ENCODE measurements around the gene VAV2. TPM values are rescaled to one million over a fixed set of nuclear protein-coding genes. Genes with fewer than 3 reads are reported as not detected.

VAV2 gene
- total and polyA plus RNA-seq, 2 experiments from 2014 or later = 8.1 to 28.9 TPM

DNA sequence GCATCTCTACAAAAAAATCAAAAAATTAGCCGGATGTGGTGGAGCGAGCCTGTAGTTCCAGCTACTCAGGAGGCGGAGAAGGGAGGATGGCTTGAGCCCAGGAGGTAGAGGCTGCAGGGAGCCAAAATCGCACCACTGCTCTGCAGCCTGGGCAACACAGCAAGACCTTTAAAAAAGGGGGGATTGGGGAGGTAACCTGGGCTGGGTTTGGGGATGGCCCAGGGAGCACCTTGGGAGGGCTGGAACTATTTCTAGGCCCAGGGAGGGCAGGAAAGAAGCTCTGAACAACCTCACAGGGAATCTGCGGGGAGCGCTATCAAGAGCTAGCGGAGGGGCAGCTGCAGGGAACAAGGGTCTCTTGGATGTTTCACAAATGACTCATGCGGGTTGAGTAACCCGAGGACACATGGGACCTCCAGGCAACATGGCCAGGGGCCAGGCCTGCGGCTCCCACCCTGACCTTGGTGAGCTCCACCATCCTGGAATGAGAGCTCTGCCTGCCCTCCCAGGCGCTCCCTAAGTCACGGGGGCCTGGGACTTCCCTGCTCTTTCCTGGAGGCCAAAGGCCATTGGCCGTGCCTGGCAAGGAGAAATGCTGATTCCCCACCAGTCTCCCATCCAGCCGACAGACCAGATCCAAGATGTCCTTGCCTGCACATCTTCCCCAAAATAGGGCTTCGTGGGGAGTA is 277.4 kb downstream of the VAV2 start:
- ATAC-seq = no peak
- TF ChIP-seq ZNF331 (CRISPR knock-in tag; IDR thresholded peaks at IDR 0.05; ENCODE audit: low read depth) = no peak
- TF ChIP-seq, protein P1, sequence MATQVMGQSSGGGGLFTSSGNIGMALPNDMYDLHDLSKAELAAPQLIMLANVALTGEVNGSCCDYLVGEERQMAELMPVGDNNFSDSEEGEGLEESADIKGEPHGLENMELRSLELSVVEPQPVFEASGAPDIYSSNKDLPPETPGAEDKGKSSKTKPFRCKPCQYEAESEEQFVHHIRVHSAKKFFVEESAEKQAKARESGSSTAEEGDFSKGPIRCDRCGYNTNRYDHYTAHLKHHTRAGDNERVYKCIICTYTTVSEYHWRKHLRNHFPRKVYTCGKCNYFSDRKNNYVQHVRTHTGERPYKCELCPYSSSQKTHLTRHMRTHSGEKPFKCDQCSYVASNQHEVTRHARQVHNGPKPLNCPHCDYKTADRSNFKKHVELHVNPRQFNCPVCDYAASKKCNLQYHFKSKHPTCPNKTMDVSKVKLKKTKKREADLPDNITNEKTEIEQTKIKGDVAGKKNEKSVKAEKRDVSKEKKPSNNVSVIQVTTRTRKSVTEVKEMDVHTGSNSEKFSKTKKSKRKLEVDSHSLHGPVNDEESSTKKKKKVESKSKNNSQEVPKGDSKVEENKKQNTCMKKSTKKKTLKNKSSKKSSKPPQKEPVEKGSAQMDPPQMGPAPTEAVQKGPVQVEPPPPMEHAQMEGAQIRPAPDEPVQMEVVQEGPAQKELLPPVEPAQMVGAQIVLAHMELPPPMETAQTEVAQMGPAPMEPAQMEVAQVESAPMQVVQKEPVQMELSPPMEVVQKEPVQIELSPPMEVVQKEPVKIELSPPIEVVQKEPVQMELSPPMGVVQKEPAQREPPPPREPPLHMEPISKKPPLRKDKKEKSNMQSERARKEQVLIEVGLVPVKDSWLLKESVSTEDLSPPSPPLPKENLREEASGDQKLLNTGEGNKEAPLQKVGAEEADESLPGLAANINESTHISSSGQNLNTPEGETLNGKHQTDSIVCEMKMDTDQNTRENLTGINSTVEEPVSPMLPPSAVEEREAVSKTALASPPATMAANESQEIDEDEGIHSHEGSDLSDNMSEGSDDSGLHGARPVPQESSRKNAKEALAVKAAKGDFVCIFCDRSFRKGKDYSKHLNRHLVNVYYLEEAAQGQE (IDR thresholded peaks at IDR 0.05; ENCODE audit: unreplicated experiment) = no peak
- no peak for TF ChIP-seq NANOG (IDR thresholded peaks at IDR 0.05; ENCODE audit: borderline replicate concordance)
- TF ChIP-seq, protein P2, sequence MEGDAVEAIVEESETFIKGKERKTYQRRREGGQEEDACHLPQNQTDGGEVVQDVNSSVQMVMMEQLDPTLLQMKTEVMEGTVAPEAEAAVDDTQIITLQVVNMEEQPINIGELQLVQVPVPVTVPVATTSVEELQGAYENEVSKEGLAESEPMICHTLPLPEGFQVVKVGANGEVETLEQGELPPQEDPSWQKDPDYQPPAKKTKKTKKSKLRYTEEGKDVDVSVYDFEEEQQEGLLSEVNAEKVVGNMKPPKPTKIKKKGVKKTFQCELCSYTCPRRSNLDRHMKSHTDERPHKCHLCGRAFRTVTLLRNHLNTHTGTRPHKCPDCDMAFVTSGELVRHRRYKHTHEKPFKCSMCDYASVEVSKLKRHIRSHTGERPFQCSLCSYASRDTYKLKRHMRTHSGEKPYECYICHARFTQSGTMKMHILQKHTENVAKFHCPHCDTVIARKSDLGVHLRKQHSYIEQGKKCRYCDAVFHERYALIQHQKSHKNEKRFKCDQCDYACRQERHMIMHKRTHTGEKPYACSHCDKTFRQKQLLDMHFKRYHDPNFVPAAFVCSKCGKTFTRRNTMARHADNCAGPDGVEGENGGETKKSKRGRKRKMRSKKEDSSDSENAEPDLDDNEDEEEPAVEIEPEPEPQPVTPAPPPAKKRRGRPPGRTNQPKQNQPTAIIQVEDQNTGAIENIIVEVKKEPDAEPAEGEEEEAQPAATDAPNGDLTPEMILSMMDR (conservative IDR thresholded peaks at IDR 0.05; ENCODE audit: low read depth in 2 of 2) = no peak
- TF ChIP-seq, protein P3, sequence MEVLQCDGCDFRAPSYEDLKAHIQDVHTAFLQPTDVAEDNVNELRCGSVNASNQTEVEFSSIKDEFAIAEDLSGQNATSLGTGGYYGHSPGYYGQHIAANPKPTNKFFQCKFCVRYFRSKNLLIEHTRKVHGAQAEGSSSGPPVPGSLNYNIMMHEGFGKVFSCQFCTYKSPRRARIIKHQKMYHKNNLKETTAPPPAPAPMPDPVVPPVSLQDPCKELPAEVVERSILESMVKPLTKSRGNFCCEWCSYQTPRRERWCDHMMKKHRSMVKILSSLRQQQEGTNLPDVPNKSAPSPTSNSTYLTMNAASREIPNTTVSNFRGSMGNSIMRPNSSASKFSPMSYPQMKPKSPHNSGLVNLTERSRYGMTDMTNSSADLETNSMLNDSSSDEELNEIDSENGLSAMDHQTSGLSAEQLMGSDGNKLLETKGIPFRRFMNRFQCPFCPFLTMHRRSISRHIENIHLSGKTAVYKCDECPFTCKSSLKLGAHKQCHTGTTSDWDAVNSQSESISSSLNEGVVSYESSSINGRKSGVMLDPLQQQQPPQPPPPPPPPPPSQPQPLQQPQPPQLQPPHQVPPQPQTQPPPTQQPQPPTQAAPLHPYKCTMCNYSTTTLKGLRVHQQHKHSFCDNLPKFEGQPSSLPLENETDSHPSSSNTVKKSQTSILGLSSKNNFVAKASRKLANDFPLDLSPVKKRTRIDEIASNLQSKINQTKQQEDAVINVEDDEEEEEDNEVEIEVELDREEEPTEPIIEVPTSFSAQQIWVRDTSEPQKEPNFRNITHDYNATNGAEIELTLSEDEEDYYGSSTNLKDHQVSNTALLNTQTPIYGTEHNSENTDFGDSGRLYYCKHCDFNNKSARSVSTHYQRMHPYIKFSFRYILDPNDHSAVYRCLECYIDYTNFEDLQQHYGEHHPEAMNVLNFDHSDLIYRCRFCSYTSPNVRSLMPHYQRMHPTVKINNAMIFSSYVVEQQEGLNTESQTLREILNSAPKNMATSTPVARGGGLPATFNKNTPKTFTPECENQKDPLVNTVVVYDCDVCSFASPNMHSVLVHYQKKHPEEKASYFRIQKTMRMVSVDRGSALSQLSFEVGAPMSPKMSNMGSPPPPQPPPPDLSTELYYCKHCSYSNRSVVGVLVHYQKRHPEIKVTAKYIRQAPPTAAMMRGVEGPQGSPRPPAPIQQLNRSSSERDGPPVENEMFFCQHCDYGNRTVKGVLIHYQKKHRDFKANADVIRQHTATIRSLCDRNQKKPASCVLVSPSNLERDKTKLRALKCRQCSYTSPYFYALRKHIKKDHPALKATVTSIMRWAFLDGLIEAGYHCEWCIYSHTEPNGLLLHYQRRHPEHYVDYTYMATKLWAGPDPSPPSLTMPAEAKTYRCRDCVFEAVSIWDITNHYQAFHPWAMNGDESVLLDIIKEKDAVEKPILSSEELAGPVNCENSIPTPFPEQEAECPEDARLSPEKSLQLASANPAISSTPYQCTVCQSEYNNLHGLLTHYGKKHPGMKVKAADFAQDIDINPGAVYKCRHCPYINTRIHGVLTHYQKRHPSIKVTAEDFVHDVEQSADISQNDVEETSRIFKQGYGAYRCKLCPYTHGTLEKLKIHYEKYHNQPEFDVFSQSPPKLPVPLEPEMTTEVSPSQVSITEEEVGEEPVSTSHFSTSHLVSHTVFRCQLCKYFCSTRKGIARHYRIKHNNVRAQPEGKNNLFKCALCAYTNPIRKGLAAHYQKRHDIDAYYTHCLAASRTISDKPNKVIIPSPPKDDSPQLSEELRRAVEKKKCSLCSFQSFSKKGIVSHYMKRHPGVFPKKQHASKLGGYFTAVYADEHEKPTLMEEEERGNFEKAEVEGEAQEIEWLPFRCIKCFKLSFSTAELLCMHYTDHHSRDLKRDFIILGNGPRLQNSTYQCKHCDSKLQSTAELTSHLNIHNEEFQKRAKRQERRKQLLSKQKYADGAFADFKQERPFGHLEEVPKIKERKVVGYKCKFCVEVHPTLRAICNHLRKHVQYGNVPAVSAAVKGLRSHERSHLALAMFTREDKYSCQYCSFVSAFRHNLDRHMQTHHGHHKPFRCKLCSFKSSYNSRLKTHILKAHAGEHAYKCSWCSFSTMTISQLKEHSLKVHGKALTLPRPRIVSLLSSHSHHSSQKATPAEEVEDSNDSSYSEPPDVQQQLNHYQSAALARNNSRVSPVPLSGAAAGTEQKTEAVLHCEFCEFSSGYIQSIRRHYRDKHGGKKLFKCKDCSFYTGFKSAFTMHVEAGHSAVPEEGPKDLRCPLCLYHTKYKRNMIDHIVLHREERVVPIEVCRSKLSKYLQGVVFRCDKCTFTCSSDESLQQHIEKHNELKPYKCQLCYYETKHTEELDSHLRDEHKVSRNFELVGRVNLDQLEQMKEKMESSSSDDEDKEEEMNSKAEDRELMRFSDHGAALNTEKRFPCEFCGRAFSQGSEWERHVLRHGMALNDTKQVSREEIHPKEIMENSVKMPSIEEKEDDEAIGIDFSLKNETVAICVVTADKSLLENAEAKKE (CRISPR knock-in tag; IDR thresholded peaks at IDR 0.05) = no peak
- TF ChIP-seq STAT1 (IDR thresholded peaks at IDR 0.05; ENCODE audit: unreplicated experiment) = no peak
- no peak overlapping the region for H3K27ac ChIP-seq (ENCODE audit: low read depth)

More for the DNA sequence above, 277.4 kb downstream of the VAV2 start:
- no peak overlapping the region for H3K4me3 ChIP-seq
- H3K4me2 ChIP-seq = no peak overlapping the region
- H3K36me3 ChIP-seq (ENCODE audit: insufficient read depth) = no peaks in the 10 kb centered on the region
- no peak for DNase-seq (ENCODE audit: low spot score)
- Mint-ChIP-seq H3K4me3 (no peak overlapping the region), H3K27me3 (ENCODE audit: insufficient read depth, low read depth, poor library complexity) (peaks cover 11% of the 10 kb centered on the region), H3K27ac (no peak overlapping the region; the same call in 1 of the 2 replicates), H3K4me1 (peaks cover 17% of the 10 kb centered on the region), H3K9me3 (no peaks in the 10 kb centered on the region; the same call in 2 of the 3 replicates), H3K36me3 (ENCODE audit: low read depth) (no peaks in the 10 kb centered on the region; the same call in 2 of the 3 replicates)
- H2AFZ ChIP-seq = no peak overlapping the region
- no peaks in the 10 kb centered on the region for H4K20me1 ChIP-seq (replicated peaks; ENCODE audit: insufficient read depth)
- H3K27me3 ChIP-seq (ENCODE audit: insufficient read depth) = no peaks in the 10 kb centered on the region
- no peaks in the 10 kb centered on the region for H3K9me2 ChIP-seq (ENCODE audit: insufficient read depth)
- no peaks in the 10 kb centered on the region for H3F3A ChIP-seq (replicated peaks; ENCODE audit: low read depth)
- no peaks in the 10 kb centered on the region for H3K79me2 ChIP-seq (replicated peaks; ENCODE audit: insufficient read depth)
- H3K4me1 ChIP-seq (ENCODE audit: insufficient read depth) = no peaks in the 10 kb centered on the region

All from GM23338 (cell line).